Upper lobe of left lung (tissue), 6 donors: Measurements from ENCODE around the gene PLEKHA1. TPM values are rescaled to one million over a fixed set of nuclear protein-coding genes. Genes with fewer than 3 reads are reported as not detected.
A peak's percentile ranks its signal among the peaks of the same experiment; 100 is the strongest.

Experiments
- ATAC-seq, 2 donors: fragments of 200-7000 bp; cut with Tn5 transposase; one replicate each; pipeline ENCODE4 v1.9.1; 2022; ENCODE audit warnings: mild to moderate bottlenecking in 2 of 2, moderate library complexity in 2 of 2; ENCODE audit not compliant: low FRiP score in 2 of 2
- DNase-seq, 2 donors: peaks; one replicate each; pipeline ENCODE4 v3.0.0-alpha.2; 2019 to 2020
- H3K27ac ChIP-seq, 4 donors: fragments of 200-600 bp; sonication (generic); one replicate each; pipeline ENCODE4 v1.5.1; 2016 to 2019
- H3K27me3 ChIP-seq, 4 donors: fragments of 200-600 bp; sonication (generic); one replicate each; pipeline ENCODE4 v1.5.1; 2017 to 2019
- H3K36me3 ChIP-seq, 4 donors: fragments of 200-600 bp; sonication (generic); one replicate each; pipeline ENCODE4 v1.5.1; 2016 to 2019
- H3K4me1 ChIP-seq, 4 donors: fragments of 200-600 bp; sonication (generic); one replicate each; pipeline ENCODE4 v1.5.1; 2018 to 2019
- H3K4me3 ChIP-seq, 4 donors: fragments of 200-600 bp; sonication (generic); one replicate each; pipeline ENCODE4 v1.5.1; 2017 to 2019; ENCODE audit warnings: mild to moderate bottlenecking in 2 of 4, moderate library complexity in 1 of 4
- H3K9me3 ChIP-seq, 4 donors: fragments of 200-600 bp; sonication (generic); one replicate each; pipeline ENCODE4 v1.5.1; 2018 to 2019
- CTCF ChIP-seq, 6 experiments: fragments of 450-650 bp in 4 of 6; fragments of 200-600 bp in 2 of 6; sonication (generic) in 2 of 6; IDR thresholded peaks; one replicate each; pipeline ENCODE4 v1.5.1; 2016 to 2019; ENCODE audit warnings: antibody characterized with exemption in 6 of 6
- EP300 ChIP-seq, 4 donors: sonication (generic); formaldehyde crosslinking; IDR thresholded peaks; one replicate each; pipeline ENCODE4 v1.5.1; 2017; ENCODE audit warnings: antibody characterized with exemption in 4 of 4, control low read depth in 2 of 4
- POLR2A ChIP-seq, 4 donors: fragments of 450-650 bp; IDR thresholded peaks; one replicate each; pipeline ENCODE4 v1.5.1; 2016 to 2017; ENCODE audit warnings: antibody characterized with exemption in 4 of 4, mild to moderate bottlenecking in 2 of 4
- POLR2AphosphoS5 ChIP-seq, 2 donors: sonication (generic); formaldehyde crosslinking; IDR thresholded peaks; one replicate each; pipeline ENCODE4 v1.5.1; 2017; ENCODE audit warnings: antibody characterized with exemption in 2 of 2
- WGBS, 2 donors: methylation state at CpG; one replicate each; pipeline ENCODE4 v1.1.5; 2017 to 2018; 5-methylcytosine and 5-hydroxymethylcytosine counted together
- total RNA-seq, 6 donors: library from RNA; depleted of rRNA in 4 of 6; stranded (reverse); fragments of >200 nt in 4 of 6; gene quantifications; one replicate each; pipeline versions ENCODE4 v1.1.0 to v1.2.1, GENCODE V29; 2016 to 2021
- donor health status: DM: no; HTN: no; CAD: no; lungs with moderate emphysema.
- donor health status: DM: no; HTN: yes; CAD: no; lungs with severe emphysema.

The PLEKHA1 gene
- total RNA-seq, 6 donors from 2014 or later, result 29.5 to 78.4 (median 43.7) TPM

GRCh38 chr10:122459561-122460273 is 85.2 kb downstream of the PLEKHA1 start:
- 70 to 73% methylated on average over 14 of the region's 14 CpGs for WGBS, 2 donors
- Histone ChIP-seq H3K27ac (no peak overlapping the region), H3K9me3 (no peaks in the 10 kb centered on the region), H3K27me3 (peaks cover 0 to 18% (median 0%) of the 10 kb centered on the region in 4 donors), H3K36me3 (no peaks in the 10 kb centered on the region), H3K4me3 (no peak overlapping the region), H3K4me1 (peaks cover 13 to 39% (median 21%) of the 10 kb centered on the region in 4 donors)
- ATAC-seq, result no peak
- DNase-seq, result no peak
- TF ChIP-seq POLR2AphosphoS5 (IDR thresholded peaks at IDR 0.05), result no peak
- TF ChIP-seq CTCF (IDR thresholded peaks at IDR 0.05), result no peak
- no peak for TF ChIP-seq POLR2A (IDR thresholded peaks at IDR 0.05)
- TF ChIP-seq EP300 (IDR thresholded peaks at IDR 0.05), result no peak

GRCh38 chr10:122460891-122461293 is 86.4 kb downstream of the PLEKHA1 start:
- TF ChIP-seq CTCF (IDR thresholded peaks at IDR 0.05) (no peak), EP300 (IDR thresholded peaks at IDR 0.05) (no peak), POLR2A (IDR thresholded peaks at IDR 0.05) (no peak), POLR2AphosphoS5 (IDR thresholded peaks at IDR 0.05) (no peak)
- 0 to 1% methylated on average over 2 to 40 of the region's 40 CpGs for WGBS, 2 donors
- peaks cover 0 to 18% (median 0%) of the 10 kb centered on the region in 4 donors for H3K27me3 ChIP-seq
- peak overlapping the region; percentile 46 to 88 (median 62) for H3K4me3 ChIP-seq
- no peaks in the 10 kb centered on the region for H3K9me3 ChIP-seq
- peaks cover 13 to 39% (median 21%) of the 10 kb centered on the region in 4 donors for H3K4me1 ChIP-seq
- no peaks in the 10 kb centered on the region for H3K36me3 ChIP-seq
- peak overlapping the region in 1 of 4 donors; percentile 74 for H3K27ac ChIP-seq
- peak in 1 of 2 donors; percentile 85 for DNase-seq
- ATAC-seq, result no peak

GRCh38 chr10:122461367-122461728 is 86.8 kb downstream of the PLEKHA1 start, which contains the start of gene HTRA1:
Gene HTRA1, plus strand, starts transcription at chr10:122461553. Its CDS starts 100 bp downstream, at chr10:122461653.
- Histone ChIP-seq H3K4me3 (peak within 1 kb of the TSS; percentile 52 to 88 (median 72)), H3K9me3 (no peaks in the 10 kb centered on the region), H3K36me3 (no peaks in the 10 kb centered on the region), H3K27ac (peak within 1 kb of the TSS; percentile 35 to 74 (median 68)), H3K27me3 (peaks cover 0 to 18% (median 0%) of the 10 kb centered on the region in 4 donors), H3K4me1 (peaks cover 13 to 39% (median 21%) of the 10 kb centered on the region in 4 donors)
- no peak for TF ChIP-seq POLR2AphosphoS5 (IDR thresholded peaks at IDR 0.05)
- TF ChIP-seq POLR2A (IDR thresholded peaks at IDR 0.05), result no peak
- TF ChIP-seq EP300 (IDR thresholded peaks at IDR 0.05), result no peak
- 1% methylated on average over 30 of the region's 56 CpGs; no CpG with 5 or more reads in 1 of the 2 donors for WGBS, 2 donors
- peak; percentile 71 to 95 for DNase-seq
- peak in 1 of 2 donors; percentile 75 for ATAC-seq

- TF ChIP-seq CTCF (IDR thresholded peaks at IDR 0.05), result peak in 3 of 6 experiments; percentile 12 to 38 (median 15)
- TF ChIP-seq POLR2A (IDR thresholded peaks at IDR 0.05), result no peak
- TF ChIP-seq EP300 (IDR thresholded peaks at IDR 0.05), result no peak
- 0 to 3% methylated on average over 5 to 36 of the region's 95 CpGs for WGBS, 2 donors
- Histone ChIP-seq H3K4me3 (peak overlapping the region; percentile 52 to 88 (median 72)), H3K4me1 (peaks cover 13 to 39% (median 21%) of the 10 kb centered on the region in 4 donors), H3K27ac (peak overlapping the region; percentile 35 to 74 (median 68)), H3K27me3 (peaks cover 0 to 18% (median 0%) of the 10 kb centered on the region in 4 donors), H3K36me3 (no peaks in the 10 kb centered on the region), H3K9me3 (no peaks in the 10 kb centered on the region)
- ATAC-seq (peak; percentile 31 to 34), DNase-seq (peak; percentile 32 to 91)
Observed at GRCh38 chr10:122461729-122462532, 87.4 kb downstream of the PLEKHA1 start.
